Liver (tissue), 9 donors: ENCODE results near the gene TMEM273. TPM values are rescaled to one million over a fixed set of nuclear protein-coding genes. Genes with fewer than 3 reads are reported as not detected.

ENCODE experiments used
- DNase-seq: peaks from one replicate; pipeline ENCODE4 v3.0.0-alpha.2; 2017; ENCODE audit warnings: low spot score
- H3K27ac ChIP-seq, 2 donors: one replicate each; pipeline ENCODE4 v1.7.0; 2013; ENCODE audit warnings: inconsistent platforms in 2 of 2, low read length in 2 of 2, control low read depth in 1 of 2, low read depth in 1 of 2, mild to moderate bottlenecking in 1 of 2
- H3K27me3 ChIP-seq, 4 donors: one replicate each; pipeline versions ENCODE4 v1.6.1 to v1.7.0; 2013; ENCODE audit warnings: low read length in 3 of 4, inconsistent platforms in 1 of 4, mild to moderate bottlenecking in 1 of 4, moderate library complexity in 1 of 4; ENCODE audit not compliant: control insufficient read depth in 4 of 4, insufficient read depth in 4 of 4
- H3K36me3 ChIP-seq, 4 donors: one replicate each; pipeline versions ENCODE4 v1.6.1 to v1.7.0; 2013; ENCODE audit warnings: low read length in 3 of 4, mild to moderate bottlenecking in 3 of 4, low read depth in 1 of 4, moderate library complexity in 1 of 4; ENCODE audit not compliant: control insufficient read depth in 4 of 4, insufficient read depth in 3 of 4
- H3K4me1 ChIP-seq, 4 donors: one replicate each; pipeline versions ENCODE4 v1.6.1 to v1.7.0; 2013; ENCODE audit warnings: low read length in 3 of 4, mild to moderate bottlenecking in 3 of 4, moderate library complexity in 1 of 4; ENCODE audit not compliant: control insufficient read depth in 4 of 4, insufficient read depth in 4 of 4
- H3K4me3 ChIP-seq, 3 donors: one replicate each; pipeline versions ENCODE4 v1.6.1 to v1.7.0; 2013; ENCODE audit warnings: low read length in 3 of 3, control low read depth in 1 of 3, low read depth in 1 of 3, mild to moderate bottlenecking in 1 of 3
- H3K9ac ChIP-seq, 2 donors: one replicate each; pipeline ENCODE4 v1.7.0; 2013; ENCODE audit warnings: low read length in 2 of 2, mild to moderate bottlenecking in 2 of 2, moderate library complexity in 2 of 2, control low read depth in 1 of 2, low read depth in 1 of 2
- H3K9me3 ChIP-seq, 4 donors: one replicate each; pipeline versions ENCODE4 v1.6.1 to v1.7.0; 2013; ENCODE audit warnings: low read length in 3 of 4; ENCODE audit not compliant: control insufficient read depth in 4 of 4
- ATF3 ChIP-seq: IDR thresholded peaks from 2 replicates; pipeline ENCODE4 v1.6.1; 2016; ENCODE audit warnings: antibody characterized with exemption
- CTCF ChIP-seq: fragments of 150-350 bp; IDR thresholded peaks from 2 replicates; pipeline ENCODE4 v1.5.1; 2017; ENCODE audit warnings: improper control_type of control experiment, low read depth, low read length; ENCODE audit not compliant: missing input control
- EGR1 ChIP-seq, 2 donors: IDR thresholded peaks; 2 replicates each; pipeline ENCODE4 v1.6.1; 2016 to 2018; ENCODE audit warnings: antibody characterized with exemption in 2 of 2, low read depth in 2 of 2
- FOXA1 ChIP-seq: IDR thresholded peaks from 2 replicates; pipeline ENCODE4 v1.6.1; 2016; ENCODE audit warnings: antibody characterized with exemption
- FOXA2 ChIP-seq: IDR thresholded peaks from 2 replicates; pipeline ENCODE4 v1.6.1; 2016; ENCODE audit warnings: antibody characterized with exemption
- GABPA ChIP-seq, 2 donors: IDR thresholded peaks in 1 of 2; conservative IDR thresholded peaks in 1 of 2; 2 replicates each; pipeline ENCODE4 v1.6.1; 2016; ENCODE audit warnings: antibody characterized with exemption in 2 of 2, mild to moderate bottlenecking in 1 of 2, moderate library complexity in 1 of 2
- HNF4A ChIP-seq, 2 donors: conservative IDR thresholded peaks; 2 replicates each; pipeline ENCODE4 v1.6.1; 2016; ENCODE audit warnings: antibody characterized with exemption in 2 of 2, mild to moderate bottlenecking in 2 of 2
- HNF4G ChIP-seq: IDR thresholded peaks from 2 replicates; pipeline ENCODE4 v1.6.1; 2016; ENCODE audit warnings: antibody characterized with exemption
- JUND ChIP-seq, 2 donors: IDR thresholded peaks; 2 replicates each; pipeline ENCODE4 v1.6.1; 2016; ENCODE audit warnings: antibody characterized with exemption in 2 of 2
- MAX ChIP-seq: IDR thresholded peaks from 2 replicates; pipeline ENCODE4 v1.6.1; 2016; ENCODE audit warnings: antibody characterized with exemption
- NR2F2 ChIP-seq: IDR thresholded peaks from 2 replicates; pipeline ENCODE4 v1.6.1; 2016; ENCODE audit warnings: antibody characterized with exemption
- RAD21 ChIP-seq, 2 donors: IDR thresholded peaks; 2 replicates each; pipeline ENCODE4 v1.6.1; 2016; ENCODE audit warnings: antibody characterized with exemption in 2 of 2, mild to moderate bottlenecking in 2 of 2
- REST ChIP-seq: IDR thresholded peaks from 2 replicates; pipeline ENCODE4 v1.6.1; 2016; ENCODE audit warnings: antibody characterized with exemption, mild to moderate bottlenecking
- RXRA ChIP-seq, 2 donors: IDR thresholded peaks; 2 replicates each; pipeline ENCODE4 v1.6.1; 2017 to 2018; ENCODE audit warnings: antibody characterized with exemption in 2 of 2, mild to moderate bottlenecking in 1 of 2
- SP1 ChIP-seq: IDR thresholded peaks from 2 replicates; pipeline ENCODE4 v1.6.1; 2018; ENCODE audit warnings: antibody characterized with exemption, mild to moderate bottlenecking
- TAF1 ChIP-seq: conservative IDR thresholded peaks from 2 replicates; pipeline ENCODE4 v1.6.1; 2016; ENCODE audit warnings: antibody characterized with exemption, mild to moderate bottlenecking
- YY1 ChIP-seq: IDR thresholded peaks from 2 replicates; pipeline ENCODE4 v1.6.1; 2016; ENCODE audit warnings: antibody characterized with exemption, mild to moderate bottlenecking
- ZBTB33 ChIP-seq: IDR thresholded peaks from 2 replicates; pipeline ENCODE4 v1.6.1; 2016; ENCODE audit warnings: antibody characterized with exemption
- WGBS: extraction: QIAGEN DNeasy Blood & Tissue Kit; methylation state at CpG from one replicate; pipeline ENCODE4 v1.1.7; 2013; 5-methylcytosine and 5-hydroxymethylcytosine counted together
- polyA plus RNA-seq, 2 donors: library from polyadenylated mRNA; stranded (reverse) in 1 of 2; unstranded in 1 of 2; fragments of 200-250 nt in 1 of 2; fragments of >200 nt in 1 of 2; fragmentation: Nextera tagmentation in 1 of 2; extraction: Ambion mirVana in 1 of 2; gene quantifications; one replicate each; pipeline versions ENCODE4 v1.2.1 to v1.2.3, GENCODE V29; 2013 to 2015
- total RNA-seq, 2 donors: library from RNA; depleted of rRNA; stranded (reverse); fragments of >200 nt; gene quantifications; one replicate each; pipeline ENCODE4 v1.2.3, GENCODE V29; 2014
- donor health status: healthy.
- donor health status: healthy.
- donor health status: healthy.
- donor health status: healthy.
- donor health status: healthy.

Gene TMEM273
- total and polyA plus RNA-seq, 4 donors = 2.5 to 9.5 (median 4.5) TPM

- TF ChIP-seq NR2F2 (no peak), JUND (IDR thresholded peaks at IDR 0.05) (no peak), HNF4G (no peak), RAD21 (IDR thresholded peaks at IDR 0.05) (no peak), YY1 (no peak), EGR1 (IDR thresholded peaks at IDR 0.05; ENCODE audit: low read depth in 2 of 2) (no peak), RXRA (IDR thresholded peaks at IDR 0.05) (no peak), GABPA (IDR thresholded peaks at IDR 0.05 in 1 of 2, conservative IDR thresholded peaks at IDR 0.05 in 1 of 2) (no peak), CTCF (no peak), HNF4A (conservative IDR thresholded peaks at IDR 0.05) (no peak), TAF1 (no peak), FOXA1 (no peak), SP1 (no peak), MAX (no peak), REST (no peak), ATF3 (no peak), ZBTB33 (no peak), FOXA2 (no peak)
- DNase-seq = no peak
- no peaks in the 10 kb centered on the region for H3K36me3 ChIP-seq
- peaks cover 8 to 17% (median 12%) of the 10 kb centered on the region in 4 donors for H3K4me1 ChIP-seq
- no peak overlapping the region for H3K4me3 ChIP-seq
- H3K9me3 ChIP-seq = no peaks in the 10 kb centered on the region
- H3K9ac ChIP-seq = no peak overlapping the region
- no peak overlapping the region for H3K27ac ChIP-seq
- H3K27me3 ChIP-seq = no peaks in the 10 kb centered on the region
- 80% methylated on average over 4 of the region's 4 CpGs for WGBS
Measured at GRCh38 chr10:49105076-49105475, 83.1 kb downstream of the TMEM273 start.

Other genes with a start within 250 kb of the TMEM273 start
- not detected for gene LRRC18, start 248.6 kb downstream of the TMEM273 start, total RNA-seq
- not detected for gene LRRC18, start 248.6 kb downstream of the TMEM273 start, polyA plus RNA-seq
- gene VSTM4, start 72.9 kb downstream of the TMEM273 start, total RNA-seq = 1 to 10 TPM; 1.0 to 3.0 TPM
- 1 to 10 TPM; 1.1 to 3.1 TPM for gene VSTM4, start 72.9 kb downstream of the TMEM273 start, polyA plus RNA-seq
- gene FAM170B, start 54.4 kb downstream of the TMEM273 start, total RNA-seq = not detected
- not detected for gene FAM170B, start 54.4 kb downstream of the TMEM273 start, polyA plus RNA-seq
- not detected for gene C10orf71, start 110.8 kb upstream of the TMEM273 start, total RNA-seq
- gene C10orf71, start 110.8 kb upstream of the TMEM273 start, polyA plus RNA-seq = under 1 TPM in 1 of 2 donors, not detected in 1; 0.03 TPM
- gene DRGX, start 207.7 kb upstream of the TMEM273 start, total RNA-seq = not detected
- not detected for gene DRGX, start 207.7 kb upstream of the TMEM273 start, polyA plus RNA-seq